OCI-LY7 (cell line): Measurements from ENCODE around the gene ST7L. TPM values are rescaled to one million over a fixed set of nuclear protein-coding genes. Genes with fewer than 3 reads are reported as not detected.

Experiments used
- BruUV-seq: library from RNA; stranded (reverse); fragments of 400-500 nt; replicated peaks from 2 replicates; lab custom pipeline; 2021; lab: Mats Ljungman, UMichigan
- CTCF ChIA-PET: fragments of 300-600 bp; sonication (Branson Sonifier 250); formaldehyde crosslinking; loops from one replicate; lab custom pipeline; 2022; ENCODE audit warnings: antibody characterized with exemption; ENCODE audit not compliant: unreplicated experiment; lab: Charles Lee
- POLR2A ChIA-PET: fragments of 300-600 bp; sonication (Branson Sonifier 250); formaldehyde crosslinking; loops from one replicate; lab custom pipeline; 2022; ENCODE audit warnings: antibody characterized with exemption; lab: Charles Lee
- DNase-seq: peaks from one replicate; pipeline ENCODE4 v3.0.0-alpha.2; 2015; ENCODE audit warnings: low spot score
- H2AFZ ChIP-seq: fragments of 200-600 bp; sonication (generic), shearing (Covaris generic); 2 replicates; pipeline ENCODE4 v1.6.1; 2014; ENCODE audit warnings: mild to moderate bottlenecking, antibody characterized with exemption, low read length, moderate library complexity
- H3K27ac ChIP-seq: fragments of 200-600 bp; sonication (generic); 2 replicates; pipeline ENCODE4 v1.5.1; 2014; ENCODE audit warnings: mixed run types, low read depth, mild to moderate bottlenecking, moderate library complexity, low read length, inconsistent platforms; ENCODE audit not compliant: poor library complexity, severe bottlenecking
- H3K36me3 ChIP-seq: fragments of 200-600 bp; sonication (generic); 2 replicates; pipeline ENCODE4 v1.6.1; 2014; ENCODE audit warnings: mild to moderate bottlenecking, antibody characterized with exemption, low read length, moderate library complexity, mixed read lengths; ENCODE audit not compliant: insufficient read depth
- H3K4me1 ChIP-seq: fragments of 200-600 bp; sonication (generic); 2 replicates; pipeline ENCODE4 v1.5.1; 2014; ENCODE audit warnings: mild to moderate bottlenecking, low read length; ENCODE audit not compliant: insufficient read depth, poor library complexity, severe bottlenecking
- H3K4me2 ChIP-seq: fragments of 200-600 bp; sonication (generic); 2 replicates; pipeline ENCODE4 v1.6.1; 2014; ENCODE audit warnings: mild to moderate bottlenecking, low read length
- H3K4me3 ChIP-seq: fragments of 200-600 bp; sonication (generic); 2 replicates; pipeline ENCODE4 v1.5.1; 2014; ENCODE audit warnings: mild to moderate bottlenecking, low read depth, low read length; ENCODE audit not compliant: poor library complexity, severe bottlenecking
- H3K79me2 ChIP-seq: fragments of 200-600 bp; sonication (generic); 2 replicates; pipeline ENCODE4 v1.6.1; 2016; ENCODE audit warnings: low read depth, mild to moderate bottlenecking, low read length, moderate library complexity, mixed read lengths; ENCODE audit not compliant: insufficient read depth
- H3K9me2 ChIP-seq: fragments of 200-600 bp; sonication (generic); 2 replicates; pipeline ENCODE4 v1.6.1; 2016; ENCODE audit warnings: mild to moderate bottlenecking, low read length, mixed read lengths; ENCODE audit not compliant: insufficient read depth
- H3K9me3 ChIP-seq: fragments of 200-600 bp; sonication (generic); 2 replicates; pipeline ENCODE4 v1.6.1; 2014; ENCODE audit warnings: mild to moderate bottlenecking, mixed run types, low read length, mixed read lengths
- H4K20me1 ChIP-seq: fragments of 200-600 bp; sonication (generic); 2 replicates; pipeline ENCODE4 v1.6.1; 2014; ENCODE audit warnings: mild to moderate bottlenecking, antibody characterized with exemption, low read length, moderate library complexity, mixed read lengths; ENCODE audit not compliant: insufficient read depth
- CTCF ChIP-seq: fragments of 200-600 bp; sonication (generic); conservative IDR thresholded peaks from 2 replicates; pipeline ENCODE4 v1.5.1; 2014; ENCODE audit warnings: mild to moderate bottlenecking, antibody characterized with exemption, low read length, moderate library complexity, mixed read lengths
- EZH2phosphoT487 ChIP-seq: fragments of 200-600 bp; sonication (generic); IDR thresholded peaks from 2 replicates; pipeline ENCODE4 v1.6.1; 2018; ENCODE audit warnings: low read depth, borderline replicate concordance, mild to moderate bottlenecking, mixed run types, antibody characterized with exemption, low read length, moderate library complexity, mixed read lengths
- intact Hi-C: fragments of 100-400 bp; cut with micrococcal nuclease; formaldehyde crosslinking; loops from one replicate; pipeline ENCODE4 v1.10.0; 2022; ENCODE audit not compliant: unreplicated experiment
- total RNA-seq, 2 experiments: library from RNA; depleted of rRNA in 1 of 2; stranded (reverse); fragments of >200 nt in 1 of 2; shearing (Covaris generic) in 1 of 2; gene quantifications; 2 replicates each; pipeline ENCODE4 v1.2.3, GENCODE V29; 2014 to 2022

The ST7L gene
- total RNA-seq, 2 experiments from 2014 or later, result 20.2 to 22.8 TPM

GRCh38 chr1:112637254-112638109 lies 18.5 kb upstream of the ST7L start:
- Histone ChIP-seq H3K4me2 (no peak overlapping the region), H2AFZ (no peak overlapping the region), H3K4me3 (no peak overlapping the region), H3K9me3 (peaks cover 4% of the 10 kb centered on the region; the same call in 1 of the 2 replicates), H4K20me1 (peaks cover 42% of the 10 kb centered on the region), H3K9me2 (no peaks in the 10 kb centered on the region), H3K27ac (no peak overlapping the region), H3K79me2 (peaks cover 87% of the 10 kb centered on the region), H3K4me1 (peaks cover 31% of the 10 kb centered on the region), H3K36me3 (peaks cover 70% of the 10 kb centered on the region)
- intact Hi-C loops, result no loop called here
- no peak for TF ChIP-seq CTCF
- no peak for TF ChIP-seq EZH2phosphoT487
- POLR2A ChIA-PET, result interaction anchor here (0.6 to 1.7 kb wide), 8 partner anchors 9 to 171 kb away, joined by 3 to 7 read pairs (median 4); partner anchors contain the start of genes CAPZA1 and ST7L
- no peak for DNase-seq
- BruUV-seq, result no TSS peak
- CTCF ChIA-PET, result no interaction called here

GRCh38 chr1:112636597-112637253 lies 17.8 kb upstream of the ST7L start:
- H3K9me3 ChIP-seq, result peaks cover 4% of the 10 kb centered on the region; the same call in 1 of the 2 replicates
- BruUV-seq, result no TSS peak
- H3K4me2 ChIP-seq, result no peak overlapping the region
- DNase-seq, result no peak
- peaks cover 87% of the 10 kb centered on the region for H3K79me2 ChIP-seq
- intact Hi-C loops, result no loop called here
- H3K27ac ChIP-seq, result no peak overlapping the region
- CTCF ChIA-PET, result no interaction called here
- POLR2A ChIA-PET, result interaction anchor here (0.7 to 1.5 kb wide), 9 partner anchors 7 to 695 kb away, joined by 3 to 7 read pairs (median 3); partner anchors contain the start of genes CAPZA1 and ST7L
- H3K36me3 ChIP-seq, result peaks cover 71% of the 10 kb centered on the region
- H3K4me3 ChIP-seq, result no peak overlapping the region
- no peaks in the 10 kb centered on the region for H3K9me2 ChIP-seq
- no peak for TF ChIP-seq CTCF
- TF ChIP-seq EZH2phosphoT487, result no peak
- peaks cover 31% of the 10 kb centered on the region for H3K4me1 ChIP-seq
- H4K20me1 ChIP-seq, result peaks cover 48% of the 10 kb centered on the region
- no peak overlapping the region for H2AFZ ChIP-seq
